Subcutaneous abdominal adipose tissue (tissue), 5 donors: ENCODE results near the gene ZNF507.
A peak's percentile ranks its signal among the peaks of the same experiment; 100 is the strongest.

Experiments used
- H3K27ac ChIP-seq: one replicate; pipeline ENCODE4 v1.7.0; 2013; ENCODE audit warnings: low read depth, mild to moderate bottlenecking, inconsistent platforms, low read length, moderate library complexity
- H3K27me3 ChIP-seq, 5 donors: one replicate each; pipeline ENCODE4 v1.7.0; 2013; ENCODE audit warnings: low read length in 5 of 5, inconsistent platforms in 1 of 5; ENCODE audit not compliant: control insufficient read depth in 5 of 5, insufficient read depth in 4 of 5
- H3K36me3 ChIP-seq, 5 donors: one replicate each; pipeline ENCODE4 v1.7.0; 2013; ENCODE audit warnings: low read length in 5 of 5; ENCODE audit not compliant: control insufficient read depth in 5 of 5, insufficient read depth in 5 of 5
- H3K4me1 ChIP-seq, 5 donors: one replicate each; pipeline ENCODE4 v1.7.0; 2013; ENCODE audit warnings: low read length in 5 of 5, mild to moderate bottlenecking in 3 of 5, moderate library complexity in 1 of 5; ENCODE audit not compliant: control insufficient read depth in 5 of 5, insufficient read depth in 5 of 5
- H3K4me3 ChIP-seq, 5 donors: one replicate each; pipeline ENCODE4 v1.7.0; 2013; ENCODE audit warnings: low read length in 5 of 5, low read depth in 1 of 5
- H3K9ac ChIP-seq, 5 donors: one replicate each; pipeline ENCODE4 v1.7.0; 2013; ENCODE audit warnings: low read length in 5 of 5, mild to moderate bottlenecking in 4 of 5, moderate library complexity in 3 of 5
- H3K9me3 ChIP-seq, 5 donors: one replicate each; pipeline ENCODE4 v1.7.0; 2013; ENCODE audit warnings: low read length in 5 of 5; ENCODE audit not compliant: control insufficient read depth in 5 of 5
- donor health status: healthy.
- donor health status: healthy.
- donor health status: healthy.
- donor health status: healthy.
- donor health status: healthy.

The ZNF507 gene

DNA sequence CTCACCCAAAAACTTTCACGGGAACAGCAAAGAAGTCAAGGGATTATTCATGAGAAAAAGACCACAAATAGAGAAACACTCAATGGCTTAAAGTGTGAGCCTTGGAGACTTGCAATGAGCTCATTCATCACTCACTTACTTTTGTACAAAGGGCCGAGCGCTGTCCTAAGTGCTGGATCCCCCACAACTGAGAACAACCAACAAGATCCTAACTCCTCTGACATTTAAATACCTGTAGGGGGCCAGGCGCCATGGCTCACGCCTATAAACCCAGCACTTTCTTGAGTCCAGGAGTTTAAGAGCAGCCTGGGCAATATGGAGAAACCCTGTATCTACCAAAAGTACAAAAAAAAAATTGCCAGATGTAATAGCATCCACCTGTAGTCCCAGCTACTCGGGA is 29.4 kb upstream of the ZNF507 start:
- Histone ChIP-seq H3K4me1 (peaks cover 0 to 5% (median 0%) of the 10 kb centered on the region in 5 donors), H3K27ac (no peak overlapping the region), H3K36me3 (no peaks in the 10 kb centered on the region), H3K4me3 (no peak overlapping the region), H3K9ac (no peak overlapping the region), H3K27me3 (peaks cover 0 to 8% (median 2%) of the 10 kb centered on the region in 5 donors), H3K9me3 (no peaks in the 10 kb centered on the region)

DNA sequence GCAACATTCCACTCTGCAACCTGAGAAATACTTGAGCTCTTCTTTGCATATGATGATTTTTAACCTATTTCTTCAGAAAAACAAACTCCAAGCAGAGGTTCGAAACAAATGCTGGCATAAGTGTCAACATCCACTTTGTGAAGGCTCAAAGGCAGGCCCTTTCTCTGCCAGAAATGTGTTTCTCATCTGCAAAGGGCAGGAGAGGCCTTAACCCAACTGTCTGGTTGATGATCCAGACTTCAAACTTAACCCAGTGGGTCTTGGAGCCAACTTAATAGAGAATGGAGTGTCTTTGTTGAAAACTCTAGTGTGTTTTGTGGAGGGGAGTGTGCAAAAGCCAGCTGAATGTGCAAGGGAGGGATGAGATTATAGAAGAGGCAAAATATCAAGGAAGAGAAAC is 28.3 kb upstream of the ZNF507 start:
- no peaks in the 10 kb centered on the region for H3K36me3 ChIP-seq
- no peaks in the 10 kb centered on the region for H3K9me3 ChIP-seq
- H3K4me3 ChIP-seq = no peak overlapping the region
- H3K27me3 ChIP-seq = peaks cover 0 to 8% (median 2%) of the 10 kb centered on the region in 5 donors
- peaks cover 0 to 5% (median 0%) of the 10 kb centered on the region in 5 donors for H3K4me1 ChIP-seq
- H3K9ac ChIP-seq = no peak overlapping the region
- no peak overlapping the region for H3K27ac ChIP-seq

DNA sequence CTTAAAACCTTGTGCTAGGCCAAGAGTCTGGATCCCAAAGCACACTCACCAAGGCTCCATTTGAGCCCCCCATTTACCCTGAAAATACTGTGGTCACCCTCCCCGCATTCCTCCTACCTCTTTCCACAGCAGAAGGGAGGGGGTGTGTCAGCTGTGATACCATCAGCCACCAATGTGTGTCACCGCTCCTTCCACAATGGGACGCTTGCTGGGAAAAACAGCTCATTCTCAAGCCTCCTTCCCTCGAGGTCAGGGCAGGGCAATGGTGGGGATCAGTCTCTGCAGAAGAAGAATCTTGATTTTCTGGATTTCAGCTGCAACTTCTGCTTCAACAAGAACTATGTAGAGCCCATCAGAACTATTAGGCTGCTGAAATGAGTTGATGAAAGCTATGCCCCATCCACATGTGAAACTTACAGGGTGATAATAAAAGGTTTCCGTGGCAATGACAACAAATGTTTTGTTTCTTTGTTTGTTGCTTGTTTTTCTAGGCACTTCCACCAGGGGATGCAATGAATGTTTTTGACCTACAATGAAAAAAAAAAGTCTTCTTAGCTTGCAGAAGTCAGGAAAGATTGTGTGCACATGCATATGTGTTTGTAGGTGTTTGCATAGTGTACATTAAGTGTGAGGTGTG is 26.4 kb upstream of the ZNF507 start:
- Histone ChIP-seq H3K27ac (no peak overlapping the region), H3K4me3 (no peak overlapping the region), H3K9me3 (no peaks in the 10 kb centered on the region), H3K9ac (no peak overlapping the region), H3K27me3 (peaks cover 0 to 4% (median 0%) of the 10 kb centered on the region in 5 donors), H3K36me3 (no peaks in the 10 kb centered on the region), H3K4me1 (peaks cover 0 to 5% (median 0%) of the 10 kb centered on the region in 5 donors)

DNA sequence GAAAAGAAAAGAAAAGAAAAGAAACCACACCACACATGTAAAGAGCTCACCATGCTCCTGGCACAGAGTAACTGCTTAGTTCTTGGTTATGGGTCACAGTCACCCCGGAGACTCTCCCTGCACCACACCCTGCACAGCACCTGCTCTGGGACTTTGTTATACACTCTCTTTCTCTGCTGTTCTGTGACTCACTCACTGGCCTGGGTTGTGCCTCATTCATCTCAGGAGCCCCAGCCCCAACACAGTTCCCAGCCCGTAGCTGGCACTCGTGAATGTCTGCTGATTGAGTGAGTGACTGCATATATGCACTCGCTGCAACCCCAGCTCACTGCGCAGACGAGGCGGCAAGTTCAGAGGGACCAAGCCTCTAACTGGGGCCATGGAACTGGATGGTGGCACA is 22.9 kb upstream of the ZNF507 start:
- H3K27ac ChIP-seq = no peak overlapping the region

DNA sequence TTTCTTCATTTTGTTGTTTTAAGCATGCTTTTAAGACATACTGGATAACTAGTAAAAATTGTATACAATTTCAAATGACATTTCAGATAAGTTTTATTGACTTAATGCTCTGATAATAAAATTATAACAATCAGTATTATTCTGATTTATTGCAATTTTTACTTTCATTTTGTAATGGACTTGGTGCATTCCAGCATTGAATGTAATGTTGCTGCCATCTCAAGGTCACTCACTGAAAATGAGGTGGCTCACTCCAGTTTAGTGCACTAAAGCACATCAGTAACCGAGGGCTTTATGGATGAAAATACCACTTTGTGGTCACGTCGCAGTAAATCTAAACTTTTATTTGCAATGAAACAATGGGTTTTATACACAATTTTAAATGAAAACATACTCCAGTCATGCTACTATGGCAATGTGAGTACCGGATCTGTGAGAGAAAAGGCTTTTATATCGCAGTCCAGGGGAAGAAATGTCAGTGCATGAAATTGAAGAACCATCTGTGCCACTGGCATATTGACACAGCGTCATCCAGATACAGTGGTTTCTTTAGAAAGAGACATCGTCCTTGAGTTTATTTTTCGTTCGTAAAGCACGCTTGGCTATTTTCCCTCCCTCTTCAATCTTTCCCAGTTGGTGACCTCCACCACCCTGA is 20.7 kb upstream of the ZNF507 start:
- Histone ChIP-seq H3K27ac (no peak overlapping the region), H3K4me1 (no peaks in the 10 kb centered on the region), H3K36me3 (no peaks in the 10 kb centered on the region), H3K4me3 (no peak overlapping the region), H3K27me3 (peaks cover 0 to 6% (median 3%) of the 10 kb centered on the region in 5 donors), H3K9me3 (no peaks in the 10 kb centered on the region), H3K9ac (no peak overlapping the region)

More for the DNA sequence above, 22.9 kb upstream of the ZNF507 start:
- no peaks in the 10 kb centered on the region for H3K9me3 ChIP-seq
- no peaks in the 10 kb centered on the region for H3K36me3 ChIP-seq
- H3K27me3 ChIP-seq = peaks cover 0 to 4% (median 2%) of the 10 kb centered on the region in 5 donors
- no peak overlapping the region for H3K4me3 ChIP-seq
- no peak overlapping the region for H3K9ac ChIP-seq
- H3K4me1 ChIP-seq = peaks cover 0 to 5% (median 0%) of the 10 kb centered on the region in 5 donors

DNA sequence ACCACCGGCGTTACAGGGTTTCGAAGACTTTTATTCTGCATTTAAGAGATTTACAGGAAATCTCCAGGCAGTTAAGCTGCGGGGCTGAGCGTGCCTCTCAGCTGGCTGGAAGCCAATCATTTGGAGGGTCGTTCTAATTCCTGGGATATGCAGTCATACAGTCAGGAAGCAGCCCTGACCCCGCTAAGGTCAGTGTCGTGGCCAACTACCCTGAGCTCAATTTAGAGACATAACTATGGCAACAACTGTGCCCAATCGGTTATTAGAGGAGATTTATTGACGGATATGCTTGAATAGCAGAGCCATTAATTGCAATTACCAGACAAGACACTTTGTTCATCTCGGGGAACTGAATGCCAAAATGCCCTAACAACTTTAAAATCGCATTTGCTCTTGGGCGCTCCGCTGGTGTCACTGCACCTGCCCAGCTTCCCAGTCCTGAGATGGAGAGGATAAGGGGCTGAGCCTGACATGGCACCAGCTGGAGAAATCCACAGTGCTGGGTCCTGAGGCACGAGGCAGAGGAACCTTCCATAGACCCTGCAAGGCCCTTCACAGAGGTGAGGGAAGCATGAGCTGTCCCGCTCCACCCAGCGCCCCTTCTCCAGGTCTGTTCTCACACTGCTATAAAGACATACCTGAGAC is 15.1 kb upstream of the ZNF507 start:
- no peaks in the 10 kb centered on the region for H3K4me1 ChIP-seq
- no peaks in the 10 kb centered on the region for H3K9me3 ChIP-seq
- H3K27ac ChIP-seq = no peak overlapping the region
- H3K4me3 ChIP-seq = no peak overlapping the region
- H3K9ac ChIP-seq = no peak overlapping the region
- peaks cover 0 to 25% (median 9%) of the 10 kb centered on the region in 5 donors for H3K27me3 ChIP-seq
- H3K36me3 ChIP-seq = no peaks in the 10 kb centered on the region

DNA sequence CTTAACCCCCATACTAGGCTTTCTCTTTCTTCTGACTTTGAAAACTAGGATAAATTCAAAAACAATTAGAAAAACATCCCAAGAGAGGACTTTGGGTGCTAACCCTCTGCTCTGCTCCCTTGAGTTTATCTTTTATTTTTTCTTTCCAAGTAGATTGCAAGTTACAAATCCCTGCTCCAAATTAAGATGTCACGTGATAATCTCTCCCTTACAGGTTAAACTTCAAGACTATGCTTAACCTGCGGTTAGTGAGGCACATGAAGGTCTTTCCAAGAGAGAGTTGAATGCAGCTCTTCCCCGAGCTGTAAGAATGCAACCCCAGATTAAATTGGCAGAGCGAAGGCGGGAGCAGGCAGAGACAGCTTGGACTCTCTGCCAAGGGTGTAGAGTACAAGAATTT is 12.2 kb upstream of the ZNF507 start:
- Histone ChIP-seq H3K27me3 (peaks cover 0 to 22% (median 7%) of the 10 kb centered on the region in 5 donors), H3K4me1 (peaks cover 0 to 4% (median 0%) of the 10 kb centered on the region in 5 donors), H3K27ac (no peak overlapping the region), H3K36me3 (no peaks in the 10 kb centered on the region), H3K9me3 (no peaks in the 10 kb centered on the region), H3K4me3 (no peak overlapping the region), H3K9ac (no peak overlapping the region)

DNA sequence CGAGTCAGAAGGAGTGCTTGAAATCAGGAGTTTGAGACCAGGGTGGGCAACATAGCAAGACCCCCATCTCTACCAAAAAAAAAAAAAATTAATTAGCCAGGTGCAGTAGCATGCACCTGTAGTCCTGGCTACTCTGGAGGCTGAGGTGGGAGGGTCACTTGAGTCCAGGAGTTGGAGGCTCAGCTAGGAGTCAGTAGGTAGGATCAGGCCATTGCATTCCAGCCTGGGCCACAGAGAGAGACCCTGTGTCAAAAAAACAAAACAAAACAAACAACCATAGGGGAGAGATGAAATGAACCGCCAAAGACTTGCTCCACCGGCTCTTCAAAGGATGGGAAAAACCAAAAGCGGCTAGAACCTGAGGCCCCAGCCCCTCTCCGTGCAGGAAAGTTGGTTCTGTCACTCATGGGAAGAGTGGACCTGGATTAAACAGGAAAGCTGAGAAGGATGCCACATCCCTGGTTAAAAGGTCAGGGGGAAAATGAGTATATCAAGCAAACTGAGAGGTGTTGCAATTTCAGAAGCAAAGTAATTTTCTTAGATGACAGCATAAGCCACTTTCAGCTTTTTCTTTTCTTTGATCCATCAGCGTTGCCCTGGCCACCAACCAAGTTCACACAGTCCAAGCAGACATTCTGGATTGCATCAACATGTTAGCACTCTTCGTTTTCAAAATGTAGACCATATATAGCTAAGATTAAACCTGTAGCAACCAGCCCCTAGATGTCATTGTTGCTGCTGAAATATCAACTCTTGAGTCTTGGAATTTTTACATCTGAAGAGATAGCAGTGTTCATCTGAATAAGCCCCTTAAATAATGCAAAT is 8.9 kb upstream of the ZNF507 start:
- Histone ChIP-seq H3K9me3 (no peaks in the 10 kb centered on the region), H3K36me3 (no peaks in the 10 kb centered on the region), H3K27ac (no peak overlapping the region), H3K4me3 (peak overlapping the region in 1 of 5 donors; percentile 23), H3K27me3 (peaks cover 0 to 12% (median 6%) of the 10 kb centered on the region in 5 donors), H3K9ac (no peak overlapping the region), H3K4me1 (peaks cover 0 to 4% (median 0%) of the 10 kb centered on the region in 5 donors)

DNA sequence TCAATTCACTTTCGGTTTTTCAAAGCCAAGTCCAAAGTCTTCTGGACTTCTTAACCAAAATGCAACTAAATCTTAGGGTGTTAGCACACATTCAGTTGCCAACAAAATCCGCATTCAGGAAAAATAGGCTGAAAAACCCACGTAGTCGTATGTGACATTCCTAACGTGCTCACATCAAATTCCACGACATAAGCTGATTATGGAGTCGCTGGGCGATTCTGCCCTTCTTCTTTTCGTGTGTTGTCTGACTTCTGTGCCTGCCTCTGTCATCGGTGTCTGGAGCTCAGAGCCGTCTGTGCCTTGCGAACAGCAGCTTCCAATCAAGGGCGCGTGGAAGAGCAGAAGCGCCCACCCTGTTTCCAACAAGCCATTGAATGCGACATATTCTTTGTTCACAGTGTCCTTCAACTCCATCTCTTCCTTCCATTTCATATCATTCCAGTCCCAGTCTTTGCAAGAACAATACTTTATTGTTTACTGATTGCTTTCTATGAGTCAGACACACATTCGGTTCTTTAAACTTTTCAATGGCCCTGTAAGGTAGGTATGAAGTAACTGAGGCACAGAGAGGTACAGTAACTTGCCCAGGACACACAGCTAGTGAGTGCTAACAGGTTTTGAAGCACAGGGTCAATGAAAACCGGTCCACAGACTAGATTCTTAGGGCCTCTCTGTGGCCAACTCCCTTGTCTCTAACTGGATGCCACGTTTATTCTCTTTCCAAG is 8.2 kb upstream of the ZNF507 start:
- H3K27me3 ChIP-seq = peaks cover 0 to 6% (median under 1%) of the 10 kb centered on the region in 5 donors
- H3K9me3 ChIP-seq = no peaks in the 10 kb centered on the region
- peaks cover 0 to 4% (median 0%) of the 10 kb centered on the region in 5 donors for H3K4me1 ChIP-seq
- no peaks in the 10 kb centered on the region for H3K36me3 ChIP-seq
- no peak overlapping the region for H3K9ac ChIP-seq
- H3K27ac ChIP-seq = no peak overlapping the region
- H3K4me3 ChIP-seq = peak overlapping the region in 1 of 5 donors; percentile 23
